ENCODE results near the gene TENM3.

TENM3 gene

DNA sequence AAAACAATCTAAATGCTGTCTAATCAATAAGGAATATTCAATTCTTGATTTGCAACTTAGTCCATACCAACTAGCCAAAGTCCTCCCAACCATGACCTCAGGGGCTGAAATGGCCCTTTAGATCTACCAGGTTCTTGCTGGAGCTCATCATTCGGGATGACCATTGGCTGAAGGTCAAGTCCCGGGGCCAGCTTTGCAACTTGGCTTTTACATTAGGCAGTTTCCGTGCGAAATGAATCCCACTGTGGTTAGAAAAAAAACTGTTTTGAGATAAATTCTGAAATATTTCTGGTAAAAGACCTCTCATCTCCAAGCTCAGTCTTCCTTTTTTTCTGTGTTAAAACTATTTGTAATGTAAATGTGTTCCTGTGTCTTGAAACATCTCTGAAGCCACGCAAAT is 178.6 kb downstream of the TENM3 start:
- no peaks in the 10 kb centered on the region for H3K36me3 ChIP-seq (ENCODE audit: control insufficient read depth in 2 of 2, insufficient read depth in 2 of 2, low read length in 2 of 2)
- no peaks in the 10 kb centered on the region for H3K4me1 ChIP-seq (ENCODE audit: control insufficient read depth, insufficient read depth, low read length)
- no peak overlapping the region for H3K27ac ChIP-seq (ENCODE audit: low read length)
- no peaks in the 10 kb centered on the region for H3K27me3 ChIP-seq (ENCODE audit: control insufficient read depth in 1 of 2, insufficient read depth in 2 of 2, low read length in 2 of 2)
- H3K4me3 ChIP-seq (ENCODE audit: low read length in 2 of 2) = no peak overlapping the region
- H3K9ac ChIP-seq (ENCODE audit: low read length in 2 of 2) = no peak overlapping the region
- no peaks in the 10 kb centered on the region for H3K9me3 ChIP-seq (ENCODE audit: control insufficient read depth in 2 of 2, low read length in 2 of 2)

DNA sequence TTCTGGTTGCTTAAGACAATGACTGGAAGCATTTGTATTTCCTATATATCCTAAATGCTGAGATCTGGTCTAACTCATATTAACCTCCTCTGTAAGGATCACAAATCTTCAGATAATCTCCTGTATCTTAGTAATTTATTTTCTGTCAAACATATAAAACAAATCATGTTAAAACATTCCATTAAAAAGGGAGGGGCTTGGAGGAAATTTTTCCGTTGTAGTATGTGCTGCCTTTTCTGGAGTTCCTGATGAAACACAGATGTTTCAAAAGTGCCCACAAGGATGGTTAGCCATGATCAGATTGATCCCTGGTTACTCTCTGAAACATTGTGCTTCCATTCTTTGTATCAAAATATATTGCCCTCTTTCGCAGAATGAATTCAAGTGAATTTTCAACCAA is 182.1 kb downstream of the TENM3 start:
- Histone ChIP-seq H3K9ac (ENCODE audit: low read length in 2 of 2) (no peak overlapping the region), H3K4me1 (ENCODE audit: control insufficient read depth, insufficient read depth, low read length) (no peaks in the 10 kb centered on the region), H3K27ac (ENCODE audit: low read length) (no peak overlapping the region), H3K36me3 (ENCODE audit: control insufficient read depth in 2 of 2, insufficient read depth in 2 of 2, low read length in 2 of 2) (no peaks in the 10 kb centered on the region), H3K9me3 (ENCODE audit: control insufficient read depth in 2 of 2, low read length in 2 of 2) (no peaks in the 10 kb centered on the region), H3K27me3 (ENCODE audit: control insufficient read depth in 1 of 2, insufficient read depth in 2 of 2, low read length in 2 of 2) (no peaks in the 10 kb centered on the region), H3K4me3 (ENCODE audit: low read length in 2 of 2) (no peak overlapping the region)

DNA sequence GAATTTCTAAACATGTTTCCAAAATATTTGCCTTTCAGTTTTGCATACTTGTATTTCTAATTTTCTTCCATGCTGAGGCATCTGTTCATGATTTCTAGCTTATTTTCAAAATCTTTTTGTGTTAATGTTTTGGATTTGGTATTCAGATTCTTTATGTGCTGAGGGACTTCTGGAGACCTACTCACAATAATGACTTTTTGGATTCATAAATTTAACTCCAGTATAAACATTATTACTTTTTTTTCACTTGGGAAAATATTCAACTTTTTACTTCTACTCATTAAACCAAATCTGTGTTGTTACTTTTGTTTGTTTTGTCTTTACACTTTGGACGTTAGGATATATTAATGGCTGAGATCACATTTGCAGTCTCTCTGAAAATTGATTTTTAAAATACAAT is 183.7 kb downstream of the TENM3 start:
- Histone ChIP-seq H3K36me3 (ENCODE audit: control insufficient read depth in 2 of 2, insufficient read depth in 2 of 2, low read length in 2 of 2) (no peaks in the 10 kb centered on the region), H3K9ac (ENCODE audit: low read length in 2 of 2) (no peak overlapping the region), H3K4me3 (ENCODE audit: low read length in 2 of 2) (no peak overlapping the region), H3K4me1 (ENCODE audit: control insufficient read depth, insufficient read depth, low read length) (no peaks in the 10 kb centered on the region), H3K9me3 (ENCODE audit: control insufficient read depth in 2 of 2, low read length in 2 of 2) (no peaks in the 10 kb centered on the region), H3K27me3 (ENCODE audit: control insufficient read depth in 1 of 2, insufficient read depth in 2 of 2, low read length in 2 of 2) (no peaks in the 10 kb centered on the region), H3K27ac (ENCODE audit: low read length) (no peak overlapping the region)

DNA sequence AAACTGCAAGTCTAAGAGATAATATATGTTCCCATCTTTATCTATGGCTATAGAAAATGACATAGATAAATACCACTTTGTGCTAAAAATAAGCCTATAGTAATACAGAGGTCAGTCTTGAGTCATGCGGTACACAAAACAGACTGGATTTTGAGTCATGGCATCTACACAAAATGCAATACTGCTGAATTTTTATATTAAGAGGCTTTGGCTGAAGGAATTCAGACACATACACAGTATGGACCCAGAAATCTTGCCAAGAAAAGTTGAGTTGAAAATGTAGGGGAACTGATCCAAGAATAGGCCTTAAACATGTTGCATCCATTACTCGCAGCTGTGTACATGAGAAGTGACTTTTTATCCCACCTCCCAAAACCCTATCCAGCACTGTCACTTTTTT is 184.4 kb downstream of the TENM3 start:
- Histone ChIP-seq H3K27me3 (ENCODE audit: control insufficient read depth in 1 of 2, insufficient read depth in 2 of 2, low read length in 2 of 2) (no peaks in the 10 kb centered on the region), H3K9ac (ENCODE audit: low read length in 2 of 2) (no peak overlapping the region), H3K4me1 (ENCODE audit: control insufficient read depth, insufficient read depth, low read length) (no peaks in the 10 kb centered on the region), H3K36me3 (ENCODE audit: control insufficient read depth in 2 of 2, insufficient read depth in 2 of 2, low read length in 2 of 2) (no peaks in the 10 kb centered on the region), H3K4me3 (ENCODE audit: low read length in 2 of 2) (no peak overlapping the region), H3K27ac (ENCODE audit: low read length) (no peak overlapping the region), H3K9me3 (ENCODE audit: control insufficient read depth in 2 of 2, low read length in 2 of 2) (no peaks in the 10 kb centered on the region)

DNA sequence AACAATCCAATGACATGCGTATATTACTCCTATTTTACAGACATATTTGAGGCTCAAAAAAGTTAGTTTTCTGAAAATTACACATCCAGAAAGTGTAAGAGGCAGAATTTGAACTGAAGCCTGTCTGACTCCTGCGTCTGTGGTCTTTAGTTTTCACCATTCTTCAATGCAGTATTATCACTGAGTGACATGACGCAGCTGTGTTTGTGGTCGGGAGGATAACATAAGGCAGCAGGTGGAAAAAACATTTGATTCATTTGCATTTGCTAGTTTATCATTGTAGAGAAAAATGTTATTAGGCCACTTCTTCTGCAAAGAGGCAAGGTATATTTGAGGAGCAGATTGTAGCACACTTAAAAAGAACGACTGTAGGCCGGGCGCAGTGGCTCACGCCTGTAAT is 186.7 kb downstream of the TENM3 start:
- H3K4me3 ChIP-seq (ENCODE audit: low read length in 2 of 2) = no peak overlapping the region
- no peaks in the 10 kb centered on the region for H3K9me3 ChIP-seq (ENCODE audit: control insufficient read depth in 2 of 2, low read length in 2 of 2)
- no peaks in the 10 kb centered on the region for H3K36me3 ChIP-seq (ENCODE audit: control insufficient read depth in 2 of 2, insufficient read depth in 2 of 2, low read length in 2 of 2)
- H3K4me1 ChIP-seq (ENCODE audit: control insufficient read depth, insufficient read depth, low read length) = no peaks in the 10 kb centered on the region
- H3K9ac ChIP-seq (ENCODE audit: low read length in 2 of 2) = no peak overlapping the region
- H3K27me3 ChIP-seq (ENCODE audit: control insufficient read depth in 1 of 2, insufficient read depth in 2 of 2, low read length in 2 of 2) = no peaks in the 10 kb centered on the region
- H3K27ac ChIP-seq (ENCODE audit: low read length) = no peak overlapping the region

DNA sequence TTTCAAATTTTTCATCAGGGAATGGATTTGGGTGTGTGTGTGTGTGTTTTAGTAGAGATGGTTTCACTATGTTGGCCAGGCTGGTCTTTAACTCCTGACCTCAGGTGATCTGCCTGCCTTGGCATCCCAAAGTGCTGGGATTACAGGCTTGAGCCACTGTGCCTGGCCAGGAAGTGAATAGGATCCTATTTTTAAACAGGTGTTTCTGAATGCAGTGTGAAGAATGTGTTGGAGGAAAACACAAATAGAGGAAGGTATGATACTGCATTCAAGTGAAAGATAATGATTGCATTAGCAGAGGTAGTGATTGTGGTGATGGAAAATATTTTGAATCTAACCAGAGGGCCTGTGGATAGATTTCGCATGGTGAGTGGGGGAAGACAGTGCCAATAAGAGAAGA is 189.6 kb downstream of the TENM3 start:
- Histone ChIP-seq H3K27ac (ENCODE audit: low read length) (no peak overlapping the region), H3K9ac (ENCODE audit: low read length in 2 of 2) (no peak overlapping the region), H3K4me3 (ENCODE audit: low read length in 2 of 2) (no peak overlapping the region), H3K27me3 (ENCODE audit: control insufficient read depth in 1 of 2, insufficient read depth in 2 of 2, low read length in 2 of 2) (no peaks in the 10 kb centered on the region), H3K9me3 (ENCODE audit: control insufficient read depth in 2 of 2, low read length in 2 of 2) (no peaks in the 10 kb centered on the region), H3K36me3 (ENCODE audit: control insufficient read depth in 2 of 2, insufficient read depth in 2 of 2, low read length in 2 of 2) (no peaks in the 10 kb centered on the region), H3K4me1 (ENCODE audit: control insufficient read depth, insufficient read depth, low read length) (no peaks in the 10 kb centered on the region)

DNA sequence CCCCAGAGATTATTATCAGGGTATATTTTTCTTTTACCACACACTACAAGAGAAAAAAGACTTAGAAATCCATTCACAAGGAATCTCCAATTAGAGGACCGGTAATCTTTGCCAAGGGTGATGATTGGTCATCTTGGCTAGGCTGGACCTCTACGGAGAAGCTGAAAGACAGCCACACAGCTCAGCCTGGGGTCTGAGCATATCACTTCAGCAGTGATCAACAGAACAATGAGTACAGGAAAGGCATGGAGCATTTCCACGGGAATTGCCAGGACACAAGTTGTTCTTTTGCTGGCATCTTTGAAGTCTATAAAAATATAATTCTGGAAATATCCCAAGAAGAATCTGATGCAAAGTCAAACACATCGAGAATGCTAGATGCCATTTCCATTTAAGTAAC is 191.5 kb downstream of the TENM3 start:
- Histone ChIP-seq H3K4me1 (ENCODE audit: control insufficient read depth, insufficient read depth, low read length) (no peaks in the 10 kb centered on the region), H3K9me3 (ENCODE audit: control insufficient read depth in 2 of 2, low read length in 2 of 2) (no peaks in the 10 kb centered on the region), H3K27ac (ENCODE audit: low read length) (no peak overlapping the region), H3K36me3 (ENCODE audit: control insufficient read depth in 2 of 2, insufficient read depth in 2 of 2, low read length in 2 of 2) (no peaks in the 10 kb centered on the region), H3K4me3 (ENCODE audit: low read length in 2 of 2) (no peak overlapping the region), H3K9ac (ENCODE audit: low read length in 2 of 2) (no peak overlapping the region), H3K27me3 (ENCODE audit: control insufficient read depth in 1 of 2, insufficient read depth in 2 of 2, low read length in 2 of 2) (no peaks in the 10 kb centered on the region)

DNA sequence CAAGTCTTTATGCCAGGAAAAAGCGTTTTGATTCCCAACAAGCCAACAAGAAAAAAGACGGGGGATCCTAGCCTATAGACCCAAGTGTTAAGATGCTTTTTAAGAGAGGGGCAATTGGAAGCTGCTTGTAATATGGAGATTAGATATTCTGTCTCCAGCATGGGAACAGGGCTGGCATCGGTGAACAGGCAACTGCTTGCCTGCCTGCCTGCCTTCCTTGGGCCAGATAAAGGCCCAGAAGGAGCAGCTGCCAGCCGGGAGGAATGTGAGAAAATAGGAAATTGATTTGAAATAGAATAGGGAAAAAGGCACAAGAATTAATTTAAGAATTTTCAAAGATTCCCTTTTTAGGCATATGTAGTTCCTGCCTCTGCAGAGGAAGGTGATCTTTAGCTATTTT is 192.2 kb downstream of the TENM3 start:
- Histone ChIP-seq H3K4me3 (ENCODE audit: low read length in 2 of 2) (no peak overlapping the region), H3K27ac (ENCODE audit: low read length) (no peak overlapping the region), H3K27me3 (ENCODE audit: control insufficient read depth in 1 of 2, insufficient read depth in 2 of 2, low read length in 2 of 2) (no peaks in the 10 kb centered on the region), H3K36me3 (ENCODE audit: control insufficient read depth in 2 of 2, insufficient read depth in 2 of 2, low read length in 2 of 2) (no peaks in the 10 kb centered on the region), H3K4me1 (ENCODE audit: control insufficient read depth, insufficient read depth, low read length) (no peaks in the 10 kb centered on the region), H3K9ac (ENCODE audit: low read length in 2 of 2) (no peak overlapping the region), H3K9me3 (ENCODE audit: control insufficient read depth in 2 of 2, low read length in 2 of 2) (no peaks in the 10 kb centered on the region)

DNA sequence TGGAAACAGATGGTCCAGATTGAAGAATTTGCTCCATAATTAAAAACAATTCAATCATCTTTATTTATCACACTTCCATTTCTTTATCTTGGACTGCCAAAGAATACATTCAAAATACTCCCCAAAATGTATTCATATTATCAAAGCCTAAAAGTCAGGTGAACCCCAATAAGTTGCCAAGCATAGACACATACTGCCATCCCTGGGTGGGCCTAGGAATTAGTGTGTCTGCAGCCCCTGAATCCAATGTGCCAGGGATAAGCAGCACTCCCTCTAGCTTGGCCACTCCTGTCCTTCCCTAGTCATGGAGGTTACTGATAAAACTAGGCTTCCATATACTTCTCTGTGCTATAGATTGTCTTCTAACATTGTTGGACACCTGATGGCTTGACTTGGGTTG is 199.9 kb downstream of the TENM3 start:
- peaks cover 0 to 5% of the 10 kb centered on the region in 2 donors for H3K27me3 ChIP-seq (ENCODE audit: control insufficient read depth in 1 of 2, insufficient read depth in 2 of 2, low read length in 2 of 2)

DNA sequence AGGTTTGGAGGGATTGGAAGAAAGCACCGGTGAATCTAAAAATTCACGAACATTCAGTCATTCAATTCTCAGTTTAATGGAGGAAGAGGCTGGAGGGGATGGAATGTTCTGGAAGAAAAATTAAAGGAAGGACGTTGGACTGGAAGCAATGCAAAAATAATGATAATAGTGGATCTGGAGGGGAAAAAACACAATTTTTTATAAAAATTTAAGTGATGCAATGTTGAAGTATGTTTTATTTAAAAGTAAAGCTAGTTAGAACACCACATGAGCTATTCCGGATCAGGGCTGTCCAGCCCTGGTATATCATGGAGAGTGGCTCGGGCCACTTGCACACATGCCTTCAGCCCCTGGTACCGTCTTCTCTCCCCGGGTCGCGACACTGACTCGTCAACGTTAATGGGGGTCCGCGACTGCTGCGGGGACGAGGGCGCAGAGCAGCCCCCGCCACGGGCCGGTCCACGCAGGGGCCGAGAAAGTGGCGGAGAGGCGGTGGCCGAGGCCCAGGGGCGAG is 204.6 kb downstream of the TENM3 start:
- H3K4me3 ChIP-seq (ENCODE audit: low read length in 2 of 2) = peak overlapping the region; percentile 54 to 76
- peak overlapping the region in 1 of 2 donors; percentile 47 for H3K9ac ChIP-seq (ENCODE audit: low read length in 2 of 2)
- no peak overlapping the region for H3K27ac ChIP-seq (ENCODE audit: low read length)
- H3K27me3 ChIP-seq (ENCODE audit: control insufficient read depth in 1 of 2, insufficient read depth in 2 of 2, low read length in 2 of 2) = peaks cover 8 to 31% of the 10 kb centered on the region in 2 donors
- no peaks in the 10 kb centered on the region for H3K9me3 ChIP-seq (ENCODE audit: control insufficient read depth in 2 of 2, low read length in 2 of 2)
- H3K36me3 ChIP-seq (ENCODE audit: control insufficient read depth in 2 of 2, insufficient read depth in 2 of 2, low read length in 2 of 2) = no peaks in the 10 kb centered on the region
- peaks cover 7% of the 10 kb centered on the region for H3K4me1 ChIP-seq (ENCODE audit: control insufficient read depth, insufficient read depth, low read length)

More for the DNA sequence above, 199.9 kb downstream of the TENM3 start:
- Histone ChIP-seq H3K36me3 (ENCODE audit: control insufficient read depth in 2 of 2, insufficient read depth in 2 of 2, low read length in 2 of 2) (no peaks in the 10 kb centered on the region), H3K9ac (ENCODE audit: low read length in 2 of 2) (no peak overlapping the region), H3K9me3 (ENCODE audit: control insufficient read depth in 2 of 2, low read length in 2 of 2) (no peaks in the 10 kb centered on the region), H3K27ac (ENCODE audit: low read length) (no peak overlapping the region), H3K4me3 (ENCODE audit: low read length in 2 of 2) (no peak overlapping the region), H3K4me1 (ENCODE audit: control insufficient read depth, insufficient read depth, low read length) (peaks cover 2% of the 10 kb centered on the region)

DNA sequence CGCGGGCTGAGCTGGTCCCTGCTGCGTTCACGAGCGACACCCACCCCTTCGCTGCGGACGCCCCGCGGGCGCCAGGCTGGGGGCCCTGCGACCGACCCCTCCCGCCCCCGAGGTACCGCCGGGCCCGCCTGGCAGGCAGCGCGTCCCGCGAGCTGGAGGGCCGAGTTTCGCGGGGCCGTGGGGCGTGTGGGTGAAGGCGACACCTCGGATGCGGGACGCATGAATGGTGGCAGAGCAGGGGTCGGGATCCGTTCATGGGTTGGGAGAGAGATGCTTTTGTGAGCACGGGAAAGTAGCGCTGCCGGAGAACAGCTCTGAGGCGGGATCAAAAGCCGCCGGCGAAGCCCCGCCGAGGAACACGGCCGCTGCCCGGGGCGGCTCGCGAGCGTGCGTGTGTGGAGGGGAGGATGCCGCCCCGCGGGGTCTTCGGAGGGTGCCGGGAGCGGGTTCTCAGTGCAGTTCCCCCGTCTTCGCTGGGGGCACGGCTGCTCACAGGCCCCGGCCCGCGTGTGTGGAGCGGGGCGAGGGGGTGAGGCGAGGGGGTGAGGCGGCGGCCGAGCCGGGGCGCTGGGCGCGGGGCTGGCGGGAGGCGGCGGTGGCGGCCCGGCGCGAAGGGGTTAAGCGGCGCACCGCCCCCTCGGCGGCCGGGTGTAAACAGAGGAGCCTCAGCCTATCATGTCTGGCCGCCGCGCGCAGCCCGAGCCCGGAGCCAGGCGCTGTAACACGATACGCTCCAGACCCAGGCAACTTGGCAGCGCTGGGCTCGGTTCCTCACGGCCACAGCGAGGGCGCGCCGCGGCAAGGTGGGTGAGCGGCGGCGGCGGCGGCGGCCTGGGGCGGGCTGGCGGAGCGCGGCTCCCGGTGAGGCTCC is 205.3 kb downstream of the TENM3 start:
- H3K4me1 ChIP-seq (ENCODE audit: control insufficient read depth, insufficient read depth, low read length) = peaks cover 7% of the 10 kb centered on the region
- no peaks in the 10 kb centered on the region for H3K36me3 ChIP-seq (ENCODE audit: control insufficient read depth in 2 of 2, insufficient read depth in 2 of 2, low read length in 2 of 2)
- peak overlapping the region; percentile 43 to 47 for H3K9ac ChIP-seq (ENCODE audit: low read length in 2 of 2)
- no peak overlapping the region for H3K27ac ChIP-seq (ENCODE audit: low read length)
- H3K27me3 ChIP-seq (ENCODE audit: control insufficient read depth in 1 of 2, insufficient read depth in 2 of 2, low read length in 2 of 2) = peaks cover 8 to 31% of the 10 kb centered on the region in 2 donors
- peak overlapping the region; percentile 54 to 76 for H3K4me3 ChIP-seq (ENCODE audit: low read length in 2 of 2)
- H3K9me3 ChIP-seq (ENCODE audit: control insufficient read depth in 2 of 2, low read length in 2 of 2) = no peaks in the 10 kb centered on the region
